ENCODE measurements around the gene TMC1. TPM values are rescaled to one million over a fixed set of nuclear protein-coding genes. Genes with fewer than 3 reads are reported as not detected.

The TMC1 gene
- total and polyA plus RNA-seq, 2 of the 13 experiments (the other 11 are each of a cell fraction or from before 2014, with no cell fraction given): 0.02 to 0.03 TPM

DNA sequence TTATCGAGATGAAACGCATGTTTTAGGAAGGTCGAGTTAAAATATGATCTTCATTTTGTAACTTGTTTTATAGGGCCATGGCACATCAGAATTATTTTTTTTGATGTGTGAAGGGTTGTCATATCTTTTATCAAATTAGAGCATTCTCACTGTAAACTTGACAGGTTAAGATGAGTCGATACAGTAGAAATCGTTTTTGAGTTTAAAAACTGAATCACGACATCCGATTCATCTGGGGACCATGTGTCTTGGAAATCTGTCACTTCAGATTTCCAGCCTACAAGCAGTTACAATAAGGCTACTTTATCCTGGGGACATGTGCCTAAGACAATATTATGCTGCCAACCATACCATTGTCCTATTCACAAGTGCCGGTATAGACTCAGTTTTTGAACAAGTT, 295.3 kb downstream of the TMC1 start:
- H3K27ac ChIP-seq (ENCODE audit: extremely low read length, insufficient read depth, low read length): no peak overlapping the region
- H4K20me1 ChIP-seq (ENCODE audit: insufficient read depth, low read length): no peaks in the 10 kb centered on the region
- H2AFZ ChIP-seq (ENCODE audit: low read length): no peak overlapping the region
- H3K9me3 ChIP-seq (ENCODE audit: low read length): no peaks in the 10 kb centered on the region
- FAIRE-seq: no peak
- H3K79me2 ChIP-seq (ENCODE audit: insufficient read depth, low read length): no peaks in the 10 kb centered on the region
- H3K4me1 ChIP-seq (ENCODE audit: insufficient read depth, low read length): peaks cover 9% of the 10 kb centered on the region; the same call in 1 of the 2 replicates
- BruUV-seq (replicated peaks): no TSS peak
- H3K4me2 ChIP-seq (ENCODE audit: low read depth, low read length): no peak overlapping the region
- no peak for ATAC-seq
- CTCF ChIA-PET (ENCODE audit: low intra/inter-chr PET ratio, low total read pairs): no interaction called here
- H3K4me3 ChIP-seq (replicated peaks in 1 of 3; ENCODE audit: insufficient read depth in 1 of 3, low read depth in 2 of 3, low read length in 3 of 3): no peak overlapping the region
- TF ChIP-seq SMARCC2 (IDR thresholded peaks at IDR 0.05) (no peak), ZBTB7B (CRISPR knock-in tag; IDR thresholded peaks at IDR 0.05) (no peak), MATR3 (CRISPR knock-in tag; IDR thresholded peaks at IDR 0.05) (no peak), ZNF772 (CRISPR knock-in tag; IDR thresholded peaks at IDR 0.05) (no peak), TRAFD1 (CRISPR knock-in tag; IDR thresholded peaks at IDR 0.05; ENCODE audit: borderline replicate concordance) (no peak), ZNF235 (CRISPR knock-in tag; IDR thresholded peaks at IDR 0.05; ENCODE audit: borderline replicate concordance) (no peak), TEAD3 (CRISPR knock-in tag; optimal IDR thresholded peaks at IDR 0.05; ENCODE audit: borderline replicate concordance) (no peak), HOMEZ (CRISPR knock-in tag; IDR thresholded peaks at IDR 0.05; ENCODE audit: low read depth) (no peak), ZNF639 (CRISPR knock-in tag; conservative IDR thresholded peaks at IDR 0.05) (no peak), ZFYVE20 (CRISPR knock-in tag; IDR thresholded peaks at IDR 0.05; ENCODE audit: borderline replicate concordance, low read depth) (no peak), KLF9 (CRISPR knock-in tag; IDR thresholded peaks at IDR 0.05; ENCODE audit: low read depth) (no peak), SP2 (CRISPR knock-in tag; IDR thresholded peaks at IDR 0.05) (no peak), SATB2 (CRISPR knock-in tag; IDR thresholded peaks at IDR 0.05) (no peak)
- TF ChIP-seq, protein P1, sequence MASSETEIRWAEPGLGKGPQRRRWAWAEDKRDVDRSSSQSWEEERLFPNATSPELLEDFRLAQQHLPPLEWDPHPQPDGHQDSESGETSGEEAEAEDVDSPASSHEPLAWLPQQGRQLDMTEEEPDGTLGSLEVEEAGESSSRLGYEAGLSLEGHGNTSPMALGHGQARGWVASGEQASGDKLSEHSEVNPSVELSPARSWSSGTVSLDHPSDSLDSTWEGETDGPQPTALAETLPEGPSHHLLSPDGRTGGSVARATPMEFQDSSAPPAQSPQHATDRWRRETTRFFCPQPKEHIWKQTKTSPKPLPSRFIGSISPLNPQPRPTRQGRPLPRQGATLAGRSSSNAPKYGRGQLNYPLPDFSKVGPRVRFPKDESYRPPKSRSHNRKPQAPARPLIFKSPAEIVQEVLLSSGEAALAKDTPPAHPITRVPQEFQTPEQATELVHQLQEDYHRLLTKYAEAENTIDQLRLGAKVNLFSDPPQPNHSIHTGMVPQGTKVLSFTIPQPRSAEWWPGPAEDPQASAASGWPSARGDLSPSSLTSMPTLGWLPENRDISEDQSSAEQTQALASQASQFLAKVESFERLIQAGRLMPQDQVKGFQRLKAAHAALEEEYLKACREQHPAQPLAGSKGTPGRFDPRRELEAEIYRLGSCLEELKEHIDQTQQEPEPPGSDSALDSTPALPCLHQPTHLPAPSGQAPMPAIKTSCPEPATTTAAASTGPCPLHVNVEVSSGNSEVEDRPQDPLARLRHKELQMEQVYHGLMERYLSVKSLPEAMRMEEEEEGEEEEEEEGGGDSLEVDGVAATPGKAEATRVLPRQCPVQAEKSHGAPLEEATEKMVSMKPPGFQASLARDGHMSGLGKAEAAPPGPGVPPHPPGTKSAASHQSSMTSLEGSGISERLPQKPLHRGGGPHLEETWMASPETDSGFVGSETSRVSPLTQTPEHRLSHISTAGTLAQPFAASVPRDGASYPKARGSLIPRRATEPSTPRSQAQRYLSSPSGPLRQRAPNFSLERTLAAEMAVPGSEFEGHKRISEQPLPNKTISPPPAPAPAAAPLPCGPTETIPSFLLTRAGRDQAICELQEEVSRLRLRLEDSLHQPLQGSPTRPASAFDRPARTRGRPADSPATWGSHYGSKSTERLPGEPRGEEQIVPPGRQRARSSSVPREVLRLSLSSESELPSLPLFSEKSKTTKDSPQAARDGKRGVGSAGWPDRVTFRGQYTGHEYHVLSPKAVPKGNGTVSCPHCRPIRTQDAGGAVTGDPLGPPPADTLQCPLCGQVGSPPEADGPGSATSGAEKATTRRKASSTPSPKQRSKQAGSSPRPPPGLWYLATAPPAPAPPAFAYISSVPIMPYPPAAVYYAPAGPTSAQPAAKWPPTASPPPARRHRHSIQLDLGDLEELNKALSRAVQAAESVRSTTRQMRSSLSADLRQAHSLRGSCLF (CRISPR knock-in tag; IDR thresholded peaks at IDR 0.05; ENCODE audit: borderline replicate concordance): no peak
- DNase-seq (ENCODE audit: low spot score): no peak
- no peak overlapping the region for H3K9ac ChIP-seq (ENCODE audit: insufficient read depth, low read depth, low read length)
- H3K27me3 ChIP-seq (ENCODE audit: control insufficient read depth in 1 of 2, insufficient read depth in 2 of 2, low read length in 2 of 2): peaks cover 0 to 6% of the 10 kb centered on the region in 2 experiments; a peak in 1 of 5 replicates
- no peaks in the 10 kb centered on the region for H3K36me3 ChIP-seq (replicated peaks in 1 of 2; ENCODE audit: control insufficient read depth in 1 of 2, insufficient read depth in 2 of 2, low read length in 2 of 2)
- in situ Hi-C loops (cut with HindIII; ENCODE audit: extremely low pct_ligation_motif_present, low pct_unique_long_range_greater_than_20kb): loop anchor here (25.0 kb wide), 1 partner anchor 779 kb away; no protein-coding TSS in a partner anchor
- WGBS (ENCODE audit: low lambda C conversion rate): 48% methylated on average over 8 of the region's 8 CpGs
- POLR2A ChIA-PET: no interaction called here
- intact Hi-C loops (cut with micrococcal nuclease; ENCODE audit: unreplicated experiment): no loop called here

All from HepG2 (cell line).